H1 (cell line): ENCODE measurements around the gene ACSF3. TPM values are rescaled to one million over a fixed set of nuclear protein-coding genes. Genes with fewer than 3 reads are reported as not detected.
A peak's percentile ranks its signal among the peaks of the same experiment; 100 is the strongest.

ENCODE experiments used
- CTCF ChIA-PET: fragments of 300-600 bp; sonication (Branson Sonifier 250); formaldehyde crosslinking; loops from one replicate; lab custom pipeline; 2021; ENCODE audit not compliant: partially characterized antibody; lab: Charles Lee
- POLR2A ChIA-PET: fragments of 300-600 bp; sonication (Branson Sonifier 250); formaldehyde crosslinking; loops from one replicate; lab custom pipeline; 2021; ENCODE audit warnings: inconsistent platforms; ENCODE audit not compliant: partially characterized antibody; lab: Charles Lee
- DNase-seq, 2 experiments: peaks; one replicate each; pipeline versions ENCODE4 v3.0.0 to v3.0.0-alpha.2; 2010 to 2022; ENCODE audit warnings: low spot score in 2 of 2, low read depth in 1 of 2, mixed read lengths in 1 of 2
- FAIRE-seq: peaks from 2 replicates; lab custom pipeline; 2011; peaks lifted over from hg19 to GRCh38; lab: Jason Lieb, UNC
- H2AFZ ChIP-seq: 2 replicates; pipeline ENCODE4 v1.8.1; 2012; ENCODE audit warnings: low read length, inconsistent platforms
- H2AK5ac ChIP-seq: 2 replicates; pipeline ENCODE4 v1.6.1; 2013; ENCODE audit warnings: low read depth, low read length
- H2BK120ac ChIP-seq: replicated peaks from 2 replicates; pipeline ENCODE3; 2013; ENCODE audit warnings: low read depth, low read length, inconsistent platforms
- H2BK12ac ChIP-seq: 2 replicates; pipeline ENCODE4 v1.6.1; 2013; ENCODE audit warnings: low read depth, low read length
- H2BK15ac ChIP-seq: 2 replicates; pipeline ENCODE4 v1.6.1; 2013; ENCODE audit warnings: low read length
- H2BK20ac ChIP-seq: 2 replicates; pipeline ENCODE4 v1.6.1; 2013; ENCODE audit warnings: low read length
- H2BK5ac ChIP-seq: 2 replicates; pipeline ENCODE4 v1.6.1; 2013; ENCODE audit warnings: low read depth, low read length
- H3K14ac ChIP-seq: 2 replicates; pipeline ENCODE4 v1.6.1; 2013; ENCODE audit warnings: inconsistent platforms; ENCODE audit not compliant: insufficient read length
- H3K18ac ChIP-seq: 2 replicates; pipeline ENCODE4 v1.6.1; 2013; ENCODE audit warnings: low read length; ENCODE audit errors: extremely low read depth
- H3K23ac ChIP-seq: 2 replicates; pipeline ENCODE4 v1.6.1; 2013; ENCODE audit warnings: inconsistent platforms; ENCODE audit not compliant: insufficient read length
- H3K23me2 ChIP-seq: 2 replicates; pipeline ENCODE4 v1.6.1; 2013; ENCODE audit warnings: low read depth, low read length
- H3K27ac ChIP-seq: 2 replicates; pipeline ENCODE4 v1.6.1; 2011; ENCODE audit warnings: low read depth, low read length, inconsistent platforms
- H3K27me3 ChIP-seq, 4 experiments: replicated peaks in 1 of 4; 1 replicate in 1 of 4; 2 replicates in 3 of 4; pipeline versions ENCODE4 v1.6.1 to v1.8.1; 2011 to 2013; ENCODE audit warnings: low read length in 3 of 4, mild to moderate bottlenecking in 3 of 4, inconsistent platforms in 2 of 4, mixed read lengths in 2 of 4, moderate library complexity in 1 of 4; ENCODE audit not compliant: control insufficient read depth in 3 of 4, insufficient read depth in 3 of 4; ENCODE audit errors: extremely low read depth in 1 of 4
- H3K36me3 ChIP-seq, 4 experiments: 2 replicates each; pipeline versions ENCODE4 v1.6.1 to v1.8.1; 2011 to 2013; ENCODE audit warnings: mild to moderate bottlenecking in 4 of 4, low read length in 3 of 4, moderate library complexity in 2 of 4, control low read depth in 1 of 4, inconsistent platforms in 1 of 4; ENCODE audit not compliant: insufficient read depth in 4 of 4, control insufficient read depth in 2 of 4
- H3K4ac ChIP-seq: replicated peaks from 2 replicates; pipeline ENCODE3; 2013; ENCODE audit warnings: low read length, low read depth, mixed read lengths, inconsistent platforms; ENCODE audit not compliant: insufficient read length
- H3K4me1 ChIP-seq, 4 experiments: replicated peaks in 1 of 4; 1 replicate in 1 of 4; 2 replicates in 3 of 4; pipeline versions ENCODE4 v1.6.1 to v1.8.1; 2011 to 2013; ENCODE audit warnings: low read length in 3 of 4, inconsistent platforms in 2 of 4, mixed read lengths in 1 of 4; ENCODE audit not compliant: insufficient read depth in 4 of 4, control insufficient read depth in 3 of 4
- H3K4me2 ChIP-seq, 2 experiments: 2 replicates each; pipeline versions ENCODE4 v1.6.1 to v1.8.1; 2011 to 2013; ENCODE audit warnings: low read depth in 2 of 2, low read length in 2 of 2, control low read depth in 1 of 2, inconsistent platforms in 1 of 2, mild to moderate bottlenecking in 1 of 2; ENCODE audit not compliant: insufficient read depth in 1 of 2
- H3K4me3 ChIP-seq, 4 experiments: fragments of 200-600, 300-600 bp in 1 of 4; sonication (generic), shearing (Covaris generic), sonication (Bioruptor Twin) in 1 of 4; 2 replicates each; pipeline versions ENCODE4 v1.5.1 to v1.8.1; 2011 to 2016; ENCODE audit warnings: low read length in 4 of 4, low read depth in 3 of 4, control low read depth in 2 of 4, inconsistent platforms in 2 of 4, mild to moderate bottlenecking in 2 of 4, mixed read lengths in 1 of 4, moderate library complexity in 1 of 4; ENCODE audit not compliant: insufficient read depth in 2 of 4; ENCODE audit errors: extremely low read depth in 1 of 4
- H3K56ac ChIP-seq: replicated peaks from 2 replicates; pipeline ENCODE3; 2013; ENCODE audit warnings: low read depth, mild to moderate bottlenecking, mixed read lengths, low read length, inconsistent platforms; ENCODE audit not compliant: insufficient read length
- H3K79me1 ChIP-seq: 2 replicates; pipeline ENCODE4 v1.6.1; 2013; ENCODE audit warnings: low read depth, low read length, control low read depth
- H3K79me2 ChIP-seq, 2 experiments: 2 replicates each; pipeline versions ENCODE4 v1.6.1 to v1.8.1; 2012 to 2013; ENCODE audit warnings: low read length in 2 of 2, mild to moderate bottlenecking in 2 of 2, inconsistent platforms in 1 of 2; ENCODE audit not compliant: insufficient read depth in 2 of 2, control insufficient read depth in 1 of 2
- H3K9ac ChIP-seq, 4 experiments: replicated peaks in 1 of 4; 1 replicate in 1 of 4; 2 replicates in 3 of 4; pipeline versions ENCODE4 v1.6.1 to v1.8.1; 2011 to 2013; ENCODE audit warnings: low read depth in 3 of 4, low read length in 3 of 4, control low read depth in 2 of 4, mild to moderate bottlenecking in 2 of 4, moderate library complexity in 2 of 4, inconsistent platforms in 1 of 4; ENCODE audit errors: extremely low read depth in 1 of 4
- H3K9me3 ChIP-seq, 2 experiments: 2 replicates each; pipeline versions ENCODE4 v1.6.1 to v1.8.1; 2012 to 2013; ENCODE audit warnings: mild to moderate bottlenecking in 2 of 2, moderate library complexity in 2 of 2, control low read depth in 1 of 2, inconsistent platforms in 1 of 2, low read depth in 1 of 2, low read length in 1 of 2, mixed read lengths in 1 of 2; ENCODE audit not compliant: insufficient read depth in 2 of 2
- H4K20me1 ChIP-seq, 2 experiments: replicated peaks in 1 of 2; 2 replicates each; pipeline versions ENCODE3 to v1.8.1; 2011 to 2013; ENCODE audit warnings: inconsistent platforms in 2 of 2, low read length in 2 of 2, mild to moderate bottlenecking in 1 of 2; ENCODE audit not compliant: insufficient read depth in 2 of 2, control insufficient read depth in 1 of 2
- H4K5ac ChIP-seq: 2 replicates; pipeline ENCODE4 v1.6.1; 2013; ENCODE audit warnings: low read length, low read depth, mixed read lengths, inconsistent platforms; ENCODE audit not compliant: insufficient read length
- H4K8ac ChIP-seq: 2 replicates; pipeline ENCODE4 v1.8.0; 2013; ENCODE audit warnings: mild to moderate bottlenecking, moderate library complexity, low read length, inconsistent platforms; ENCODE audit not compliant: insufficient read depth; ENCODE audit errors: extremely low read depth
- H4K91ac ChIP-seq: replicated peaks from 2 replicates; pipeline ENCODE3; 2013; ENCODE audit warnings: low read length, mixed read lengths, inconsistent platforms; ENCODE audit not compliant: insufficient read length
- BACH1 ChIP-seq: IDR thresholded peaks from 2 replicates; pipeline ENCODE4 v1.6.1; 2012; ENCODE audit warnings: low read length, improper control_type of control experiment
- BCL11A ChIP-seq, 2 experiments: IDR thresholded peaks; one replicate each; pipeline ENCODE4 v1.6.1; 2011; ENCODE audit warnings: low read depth in 2 of 2, low read length in 2 of 2, mild to moderate bottlenecking in 2 of 2
- EGR1 ChIP-seq: IDR thresholded peaks from 2 replicates; pipeline ENCODE4 v1.6.1; 2011; ENCODE audit warnings: low read depth, low read length, borderline replicate concordance
- GABPA ChIP-seq: IDR thresholded peaks from 2 replicates; pipeline ENCODE4 v1.6.1; 2011; ENCODE audit warnings: mild to moderate bottlenecking, low read length, moderate library complexity, borderline replicate concordance; ENCODE audit not compliant: insufficient read depth
- JUND ChIP-seq: IDR thresholded peaks from 2 replicates; pipeline ENCODE4 v1.6.1; 2011; ENCODE audit warnings: mild to moderate bottlenecking, improper control_type of control experiment, low read length
- NANOG ChIP-seq: IDR thresholded peaks from 2 replicates; pipeline ENCODE4 v1.6.1; 2011; ENCODE audit warnings: low read length, low read depth, mild to moderate bottlenecking, inconsistent platforms; ENCODE audit not compliant: insufficient read depth, poor library complexity, severe bottlenecking
- PHF8 ChIP-seq: fragments of 200-600 bp; sonication (generic); conservative IDR thresholded peaks from 2 replicates; pipeline ENCODE4 v1.7.1; 2012; ENCODE audit warnings: low read depth, mild to moderate bottlenecking, inconsistent platforms, low read length, moderate library complexity
- POLR2AphosphoS5 ChIP-seq: IDR thresholded peaks from 2 replicates; pipeline ENCODE4 v1.6.1; 2011; ENCODE audit warnings: low read depth, low read length
- RAD21 ChIP-seq, 2 experiments: IDR thresholded peaks in 1 of 2; conservative IDR thresholded peaks in 1 of 2; 2 replicates each; pipeline ENCODE4 v1.6.1; 2011; ENCODE audit warnings: low read depth in 2 of 2, low read length in 2 of 2, improper control_type of control experiment in 1 of 2, inconsistent platforms in 1 of 2, mild to moderate bottlenecking in 1 of 2, moderate library complexity in 1 of 2
- SP4 ChIP-seq: IDR thresholded peaks from 2 replicates; pipeline ENCODE4 v1.6.1; 2012; ENCODE audit warnings: low read length, inconsistent platforms
- TEAD4 ChIP-seq: IDR thresholded peaks from 2 replicates; pipeline ENCODE4 v1.6.1; 2012; ENCODE audit warnings: low read depth, low read length, inconsistent platforms, mixed read lengths
- WGBS, 2 experiments: shearing (Covaris generic) in 1 of 2; methylation state at CpG; one replicate each; pipeline versions ENCODE4 v1.1.6 to v1.1.7; 2013 to 2015; ENCODE audit warnings: low lambda C conversion rate in 2 of 2, mixed read lengths in 2 of 2, inconsistent platforms in 1 of 2, low coverage in 1 of 2, missing lambda C conversion rate in 1 of 2; ENCODE audit not compliant: insufficient replicate concordance in 2 of 2, insufficient coverage in 1 of 2, insufficient read length in 1 of 2; ENCODE audit errors: extremely low coverage in 1 of 2, missing lambda C conversion rate in 1 of 2; 5-methylcytosine and 5-hydroxymethylcytosine counted together
- polyA plus RNA-seq, 7 experiments: library from polyadenylated mRNA; depleted of rRNA in 3 of 7; stranded (reverse) in 5 of 7; unstranded in 2 of 7; fragments of >200 nt in 5 of 7; fragments of 200-250 nt in 2 of 7; gene quantifications; 1 replicate in 5 of 7; 2 replicates in 1 of 7; 4 replicates in 1 of 7; pipeline versions ENCODE4 v1.2.1 to v1.2.3, GENCODE V29; 2011 to 2013; ENCODE audit warnings: missing spikeins in 2 of 7, mixed read lengths in 2 of 7
- total RNA-seq: library from RNA; stranded (reverse); fragmentation: NEBNext Ultra II Directional; extraction: Animal tissue kit (Norgen Biotek cat#: 25700); gene quantifications from 2 replicates; pipeline ENCODE4 v1.2.1, GENCODE V29; 2021

ACSF3 gene
- total and polyA plus RNA-seq, 2 of the 8 experiments (the other 6 are each of a cell fraction or from before 2014, with no cell fraction given): 15.6 to 22.9 TPM

DNA sequence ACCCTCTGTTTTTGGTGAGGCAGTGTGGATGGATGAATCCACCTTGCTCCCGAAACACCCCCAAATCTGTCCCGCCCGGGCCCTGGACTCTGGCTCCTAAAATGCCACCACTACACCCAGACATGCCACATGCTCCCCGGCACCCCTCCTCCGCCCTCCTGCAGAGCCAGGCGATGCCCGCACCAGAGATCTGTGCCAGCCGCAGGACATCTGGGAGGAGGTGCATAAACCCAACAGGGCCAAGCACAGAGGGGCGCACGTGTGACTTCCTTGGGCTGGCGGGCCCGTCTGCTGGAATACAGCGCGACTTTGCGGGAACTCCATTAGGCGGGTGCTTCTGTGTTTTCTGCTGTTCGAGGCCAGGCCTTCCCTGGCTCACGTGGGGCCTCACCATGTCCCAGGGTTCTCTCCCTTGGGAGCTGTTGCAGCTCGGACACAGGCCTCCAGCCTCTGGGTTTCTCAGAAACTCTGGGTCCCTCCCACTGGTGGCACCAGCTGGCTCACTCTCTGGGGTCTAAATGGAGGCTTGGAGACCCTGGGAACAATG, 14.1 kb upstream of the ACSF3 start:
- Histone ChIP-seq H3K23me2 (no peaks in the 10 kb centered on the region), H2BK15ac (no peak overlapping the region), H3K27me3 (no peaks in the 10 kb centered on the region), H3K79me2 (no peaks in the 10 kb centered on the region), H2AFZ (no peak overlapping the region), H4K20me1 (no peaks in the 10 kb centered on the region), H3K4me2 (no peak overlapping the region), H3K23ac (no peak overlapping the region), H2BK5ac (no peak overlapping the region; the same call in 1 of the 2 replicates), H3K4me3 (no peak overlapping the region), H3K36me3 (no peaks in the 10 kb centered on the region), H2BK20ac (no peak overlapping the region), H3K18ac (no peak overlapping the region), H4K8ac (peak overlapping the region; percentile 35; the same call in 1 of the 2 replicates), H3K27ac (no peak overlapping the region), H3K4me1 (no peaks in the 10 kb centered on the region), H4K5ac (no peak overlapping the region), H3K14ac (no peak overlapping the region), H3K56ac (no peak overlapping the region), H3K9ac (no peak overlapping the region), H4K91ac (no peak overlapping the region), H3K4ac (no peak overlapping the region), H2BK120ac (no peak overlapping the region), H3K9me3 (peaks cover 22 to 27% of the 10 kb centered on the region in 2 experiments), H3K79me1 (no peaks in the 10 kb centered on the region), H2AK5ac (no peak overlapping the region), H2BK12ac (no peak overlapping the region)
- ChIA-PET CTCF (no interaction called here), POLR2A (no interaction called here)
- FAIRE-seq (no peak), DNase-seq (no peak)
- TF ChIP-seq BACH1: no peak
- no peak for TF ChIP-seq SP4
- TF ChIP-seq GABPA: no peak
- TF ChIP-seq PHF8: no peak
- no peak for TF ChIP-seq NANOG
- no peak for TF ChIP-seq BCL11A (IDR thresholded peaks at IDR 0.05; ENCODE audit: low read depth in 2 of 2, low read length in 2 of 2)
- no peak for TF ChIP-seq RAD21 (IDR thresholded peaks at IDR 0.05 in 1 of 2, conservative IDR thresholded peaks at IDR 0.05 in 1 of 2; ENCODE audit: low read depth in 2 of 2, low read length in 2 of 2)
- TF ChIP-seq TEAD4: no peak
- no peak for TF ChIP-seq JUND
- no peak for TF ChIP-seq POLR2AphosphoS5
- no peak for TF ChIP-seq EGR1
- 95% methylated on average over 18 of the region's 19 CpGs; no CpG with 5 or more reads in 1 of the 2 experiments for WGBS, 2 experiments
